GM12878 (cell line): Measurements from ENCODE around the gene SETD1B. TPM values are rescaled to one million over a fixed set of nuclear protein-coding genes. Genes with fewer than 3 reads are reported as not detected.

Source experiments
- ATAC-seq: fragments of 200-7000 bp; cut with Tn5 transposase; 3 replicates; pipeline ENCODE4 v1.9.1; 2020; ENCODE audit warnings: mild to moderate bottlenecking, moderate library complexity
- BruUV-seq: library from RNA; stranded (reverse); fragments of 400-500 nt; replicated peaks from 2 replicates; lab custom pipeline; 2021; lab: Mats Ljungman, UMichigan
- CTCF ChIA-PET: fragments of 300-600 bp; sonication (Branson Sonifier 250); formaldehyde crosslinking; extraction: SDS; loops from one replicate; lab custom pipeline; 2021; ENCODE audit warnings: inconsistent platforms; lab: Yijun Ruan, JAX
- POLR2A ChIA-PET: fragments of 350-600 bp; formaldehyde crosslinking; extraction: SDS; loops from one replicate; lab custom pipeline; 2021; ENCODE audit warnings: inconsistent platforms; lab: Charles Lee
- RAD21 ChIA-PET: fragments of 300-600 bp; sonication (Branson Sonifier 250); formaldehyde crosslinking; loops from one replicate; lab custom pipeline; 2023; ENCODE audit warnings: antibody characterized with exemption; ENCODE audit not compliant: unreplicated experiment; lab: Charles Lee
- SMC1A ChIA-PET: fragments of 300-600 bp; sonication (Branson Sonifier 250); formaldehyde crosslinking; loops from one replicate; lab custom pipeline; 2023; ENCODE audit not compliant: unreplicated experiment, uncharacterized antibody; lab: Charles Lee
- DNase-seq: peaks from one replicate; pipeline ENCODE4 v3.0.0-alpha.2; 2011; ENCODE audit warnings: low read depth, low spot score
- FAIRE-seq: peaks from 3 replicates; lab custom pipeline; 2011; peaks lifted over from hg19 to GRCh38; lab: Jason Lieb, UNC
- H2AFZ ChIP-seq: 2 replicates; pipeline ENCODE4 v1.6.0; 2011; ENCODE audit warnings: low read depth, low read length, control low read depth; ENCODE audit not compliant: control insufficient read depth
- H3K27ac ChIP-seq: 2 replicates; pipeline ENCODE4 v1.5.1; 2011; ENCODE audit warnings: control low read depth; ENCODE audit not compliant: control insufficient read depth, insufficient read depth
- H3K27me3 ChIP-seq, 2 experiments: replicated peaks in 1 of 2; 2 replicates each; pipeline versions ENCODE4 v1.6.0 to v1.6.1; 2011; ENCODE audit warnings: low read length in 1 of 2; ENCODE audit not compliant: control insufficient read depth in 2 of 2, insufficient read depth in 2 of 2
- H3K36me3 ChIP-seq, 2 experiments: 2 replicates each; pipeline ENCODE4 v1.5.1; 2011; ENCODE audit warnings: low read length in 1 of 2; ENCODE audit not compliant: control insufficient read depth in 2 of 2, insufficient read depth in 2 of 2
- H3K4me1 ChIP-seq: 2 replicates; pipeline ENCODE4 v1.6.1; 2011; ENCODE audit warnings: mild to moderate bottlenecking, low read length, moderate library complexity, mixed read lengths; ENCODE audit not compliant: control insufficient read depth, insufficient read depth
- H3K4me2 ChIP-seq: 2 replicates; pipeline ENCODE4 v1.6.0; 2011; ENCODE audit warnings: control low read depth; ENCODE audit not compliant: control insufficient read depth, insufficient read depth
- H3K4me3 ChIP-seq: fragments of 200-600 bp; sonication (generic); 2 replicates; pipeline ENCODE4 v1.5.1; 2016
- H3K79me2 ChIP-seq: 2 replicates; pipeline ENCODE4 v1.6.0; 2011; ENCODE audit warnings: low read length; ENCODE audit not compliant: control insufficient read depth, insufficient read depth
- H3K9ac ChIP-seq: 2 replicates; pipeline ENCODE4 v1.8.0; 2011; ENCODE audit warnings: low read length, control low read depth, mixed read lengths; ENCODE audit not compliant: control insufficient read depth, insufficient read depth
- H3K9me3 ChIP-seq: replicated peaks from 3 replicates; pipeline ENCODE4 v1.5.1; 2011; ENCODE audit warnings: mild to moderate bottlenecking, low read length; ENCODE audit not compliant: control insufficient read depth, insufficient read depth
- H4K20me1 ChIP-seq: 2 replicates; pipeline ENCODE4 v1.6.0; 2011; ENCODE audit not compliant: control insufficient read depth, insufficient read depth
- ATF7 ChIP-seq: fragments of 450-650 bp; IDR thresholded peaks from 2 replicates; pipeline ENCODE4 v1.6.1; 2016; ENCODE audit warnings: low read depth, mild to moderate bottlenecking
- CBX5 ChIP-seq: sonication (generic); IDR thresholded peaks from 2 replicates; pipeline ENCODE4 v1.6.1; 2016; ENCODE audit warnings: low read depth, moderate library complexity, mild to moderate bottlenecking, inconsistent platforms
- CREM ChIP-seq: IDR thresholded peaks from 2 replicates; pipeline ENCODE4 v1.6.1; 2014; ENCODE audit warnings: antibody characterized with exemption, low read depth
- EGR1 ChIP-seq, 2 experiments: IDR thresholded peaks; 1 replicate in 1 of 2; 2 replicates in 1 of 2; pipeline ENCODE4 v1.6.1; 2011 to 2012; ENCODE audit warnings: low read depth in 2 of 2, low read length in 2 of 2, borderline replicate concordance in 1 of 2, mild to moderate bottlenecking in 1 of 2, moderate library complexity in 1 of 2
- GATAD2B ChIP-seq: fragments of 450-650 bp; conservative IDR thresholded peaks from 2 replicates; pipeline ENCODE4 v1.6.1; 2017; ENCODE audit warnings: low read depth, mild to moderate bottlenecking, moderate library complexity
- HDGF ChIP-seq: fragments of 450-650 bp; IDR thresholded peaks from 2 replicates; pipeline ENCODE4 v1.6.1; 2016; ENCODE audit warnings: antibody characterized with exemption
- IKZF1 ChIP-seq: fragments of 450-650 bp; conservative IDR thresholded peaks from 2 replicates; pipeline ENCODE4 v1.6.1; 2017; ENCODE audit warnings: antibody characterized with exemption, mild to moderate bottlenecking
- IKZF2 ChIP-seq, 2 experiments: fragments of 450-650 bp; IDR thresholded peaks; 2 replicates each; pipeline ENCODE4 v1.6.1; 2017; ENCODE audit warnings: mild to moderate bottlenecking in 2 of 2, moderate library complexity in 2 of 2
- KAT2A ChIP-seq: conservative IDR thresholded peaks from 2 replicates; pipeline ENCODE4 v1.6.1; 2011; ENCODE audit warnings: low read depth, low read length; ENCODE audit not compliant: control insufficient read depth
- NBN ChIP-seq: fragments of 450-650 bp; IDR thresholded peaks from 2 replicates; pipeline ENCODE4 v1.6.1; 2016
- NFIC ChIP-seq: IDR thresholded peaks from 2 replicates; pipeline ENCODE4 v1.6.1; 2012; ENCODE audit warnings: low read depth, mild to moderate bottlenecking, inconsistent platforms, low read length, moderate library complexity
- NR2C2 ChIP-seq: IDR thresholded peaks from 2 replicates; pipeline ENCODE4 v1.6.1; 2011; ENCODE audit warnings: borderline replicate concordance, low read depth; ENCODE audit not compliant: control insufficient read depth, insufficient read length
- NR2F1 ChIP-seq: fragments of 450-650 bp; conservative IDR thresholded peaks from 2 replicates; pipeline ENCODE4 v1.6.1; 2017; ENCODE audit warnings: mild to moderate bottlenecking
- PAX8 ChIP-seq: fragments of 450-650 bp; IDR thresholded peaks from 2 replicates; pipeline ENCODE4 v1.6.1; 2017; ENCODE audit warnings: mild to moderate bottlenecking, moderate library complexity
- RCOR1 ChIP-seq: conservative IDR thresholded peaks from 2 replicates; pipeline ENCODE4 v1.6.1; 2012; ENCODE audit warnings: low read depth, low read length, improper control_type of control experiment
- RELA ChIP-seq: fragments of 450-650 bp; IDR thresholded peaks from 2 replicates; pipeline ENCODE4 v1.8.0; 2014; ENCODE audit warnings: borderline replicate concordance; ENCODE audit not compliant: partially characterized antibody
- SIX5 ChIP-seq: IDR thresholded peaks from 2 replicates; pipeline ENCODE4 v1.6.1; 2011; ENCODE audit warnings: mild to moderate bottlenecking, low read depth, low read length, moderate library complexity; ENCODE audit not compliant: severe bottlenecking
- SMAD5 ChIP-seq: IDR thresholded peaks from 2 replicates; pipeline ENCODE4 v1.6.1; 2016; ENCODE audit warnings: antibody characterized with exemption, low read depth
- SRF ChIP-seq, 2 experiments: IDR thresholded peaks; 2 replicates each; pipeline ENCODE4 v1.6.1; 2011; ENCODE audit warnings: low read depth in 2 of 2, low read length in 2 of 2, mild to moderate bottlenecking in 1 of 2, moderate library complexity in 1 of 2
- ZNF207 ChIP-seq: fragments of 450-650 bp; IDR thresholded peaks from 2 replicates; pipeline ENCODE4 v1.6.1; 2014; ENCODE audit warnings: antibody characterized with exemption, mild to moderate bottlenecking, borderline replicate concordance
- ZNF217 ChIP-seq: fragments of 450-650 bp; IDR thresholded peaks from 2 replicates; pipeline ENCODE4 v1.6.1; 2017; ENCODE audit warnings: antibody characterized with exemption, mild to moderate bottlenecking
- WGBS: methylation state at CpG from one replicate; pipeline ENCODE4 v1.1.6; 2016; ENCODE audit warnings: low lambda C conversion rate; ENCODE audit not compliant: insufficient replicate concordance, insufficient coverage; ENCODE audit errors: missing lambda C conversion rate; 5-methylcytosine and 5-hydroxymethylcytosine counted together
- in situ Hi-C: fragments of 300-500 bp; cut with MboI; formaldehyde crosslinking; loops from 9 replicates; pipeline ENCODE4 v1.14.3; 2018; ENCODE audit warnings: mixed read lengths
- intact Hi-C: fragments of 100-400 bp; cut with micrococcal nuclease; formaldehyde crosslinking; loops from one replicate; pipeline ENCODE4 v1.14.2; 2022; ENCODE audit not compliant: unreplicated experiment
- polyA plus RNA-seq, 11 experiments: library from polyadenylated mRNA; depleted of rRNA in 4 of 11; unstranded in 6 of 11; stranded (reverse) in 5 of 11; fragments of >200 nt; fragmentation: Nextera tagmentation in 4 of 11; fragmentation: Illumina TruSeq in 1 of 11; extraction: Ambion mirVana in 4 of 11; extraction: Trizol in 1 of 11; gene quantifications; 1 replicate in 1 of 11; 2 replicates in 10 of 11; pipeline versions ENCODE4 v1.2.1 to v1.2.3, GENCODE V29; 2011 to 2016; ENCODE audit warnings: inconsistent platforms in 2 of 11, missing spikeins in 2 of 11, low read depth in 1 of 11
- total RNA-seq, 4 experiments: library from RNA; depleted of rRNA in 3 of 4; stranded (reverse); fragments of >200 nt in 3 of 4; fragmentation: Illumina TruSeq in 1 of 4; extraction: Trizol in 1 of 4; gene quantifications; 2 replicates each; pipeline versions ENCODE4 v1.2.1 to v1.2.3, GENCODE V29; 2013 to 2021
- TF ChIP-seq, protein P1 (sequence below): fragments of 450-650 bp; IDR thresholded peaks from 2 replicates; pipeline ENCODE4 v1.6.1; 2018; ENCODE audit warnings: borderline replicate concordance, mild to moderate bottlenecking; ENCODE audit not compliant: partially characterized antibody

Gene SETD1B
- total and polyA plus RNA-seq, 10 of the 15 experiments (the other 5 are each of a cell fraction or from before 2014, with no cell fraction given): 0.50 to 17.3 (median 1.6) TPM

DNA sequence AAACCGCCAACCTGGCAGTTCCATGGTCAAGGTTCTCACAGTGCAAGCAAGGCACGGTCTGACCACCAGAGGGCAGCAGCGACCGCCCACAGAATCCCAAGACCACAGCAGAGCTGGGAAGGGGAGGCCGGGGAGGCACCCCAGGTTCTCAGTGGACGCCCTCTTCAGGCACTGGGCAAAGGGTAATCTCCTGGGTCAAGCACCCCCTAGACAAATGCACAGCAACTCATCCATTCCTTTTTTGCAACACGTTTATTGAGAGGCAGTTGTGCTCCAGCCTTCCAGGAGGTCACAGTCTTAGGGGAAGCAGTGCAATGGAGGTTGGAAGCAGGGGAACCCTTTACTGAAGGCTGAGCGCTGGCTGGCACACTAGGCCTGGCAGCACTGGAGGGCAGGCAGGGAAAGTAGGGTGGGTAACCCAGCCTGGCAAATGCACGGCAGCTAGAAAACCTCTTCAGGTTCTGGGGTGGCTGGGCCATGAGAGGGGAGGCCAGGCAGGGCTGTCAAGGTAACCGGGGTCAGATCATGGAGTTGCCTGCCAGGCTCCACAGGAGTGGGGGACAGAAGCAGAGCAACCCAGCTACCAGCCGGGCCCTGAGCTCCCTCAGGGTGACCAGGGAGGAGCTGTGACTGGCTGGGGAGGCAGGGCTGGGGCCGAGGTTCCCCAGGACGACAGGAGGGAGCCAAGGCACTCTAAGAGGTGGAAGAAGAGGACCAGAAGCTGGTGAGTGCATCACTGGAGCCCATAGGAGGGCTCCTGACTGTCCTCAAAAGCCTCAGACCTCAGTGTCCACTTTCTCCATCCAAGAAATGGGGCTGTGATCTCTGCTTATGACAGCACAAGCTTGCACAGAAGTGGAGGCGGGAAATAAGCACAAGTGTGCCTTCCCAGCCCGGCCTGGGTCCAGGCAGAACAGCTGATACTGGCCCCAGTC is 8.5 kb upstream of the SETD1B start:
- POLR2A ChIA-PET: interaction anchor here (1.5 to 7.9 kb wide), 6 partner anchors 9 to 93 kb away, joined by 3 to 155 read pairs (median 37); partner anchors contain the start of genes PSMD9 and SETD1B
- no peaks in the 10 kb centered on the region for H3K27me3 ChIP-seq
- no peaks in the 10 kb centered on the region; the same call in 1 of the 2 replicates for H4K20me1 ChIP-seq
- peak; percentile 73 for FAIRE-seq
- no peak for DNase-seq
- peak overlapping the region; percentile 93 for H3K4me2 ChIP-seq
- no peaks in the 10 kb centered on the region for H3K9me3 ChIP-seq
- intact Hi-C loops (no loop called here), in situ Hi-C loops (loop anchor here (5.0 kb wide), 1 partner anchor 92 kb away; the partner anchor contains the start of gene PSMD9)
- H3K27ac ChIP-seq: peak overlapping the region; percentile 73
- CTCF ChIA-PET: interaction anchor here (0.6 to 16.2 kb wide), 39 partner anchors 12 to 328 kb away, joined by 3 to 565 read pairs (median 6); partner anchors contain the start of genes CFAP251, ORAI1, PSMD9 and SETD1B
- WGBS: 42% methylated on average over 15 of the region's 15 CpGs
- RAD21 ChIA-PET: interaction anchor here (0.7 to 11.7 kb wide), 23 partner anchors 12 to 285 kb away, joined by 3 to 395 read pairs (median 6); partner anchors contain the start of genes PSMD9, SETD1B and TMEM120B
- BruUV-seq: no TSS peak
- SMC1A ChIA-PET: interaction anchor here (0.6 to 10.5 kb wide), 19 partner anchors 11 to 481 kb away, joined by 3 to 226 read pairs (median 6); partner anchors contain the start of genes CFAP251, PSMD9 and SETD1B
- no peak overlapping the region for H3K9ac ChIP-seq
- no peak overlapping the region; the same call in 1 of the 2 replicates for H2AFZ ChIP-seq
- H3K79me2 ChIP-seq: peaks cover 57% of the 10 kb centered on the region
- H3K4me1 ChIP-seq: peaks cover 37% of the 10 kb centered on the region
- peaks cover 10 to 15% of the 10 kb centered on the region in 2 experiments; a peak in 3 of 4 replicates for H3K36me3 ChIP-seq
- peak; percentile 43 for ATAC-seq
- H3K4me3 ChIP-seq: peak overlapping the region; percentile 58; the same call in 1 of the 2 replicates
- TF ChIP-seq ATF7 (no peak), RELA (peak; percentile 40), PAX8 (no peak), HDGF (no peak), GATAD2B (no peak), IKZF1 (peak; percentile 49; the same call in 1 of the 2 replicates), NFIC (no peak), SMAD5 (0 out of 2 replicates have a peak, but pooled peaks have one; percentile 29), RCOR1 (no peak), CBX5 (no peak), SIX5 (no peak), SRF (IDR thresholded peaks at IDR 0.05; ENCODE audit: low read depth in 2 of 2, low read length in 2 of 2) (no peak), NR2C2 (no peak), IKZF2 (IDR thresholded peaks at IDR 0.05) (peak in 1 of 2 experiments; percentile 30; a peak in 3 of 4 replicates), KAT2A (no peak), CREM (no peak), ZNF207 (no peak), NR2F1 (peak; percentile 48), ZNF217 (no peak), EGR1 (IDR thresholded peaks at IDR 0.05; ENCODE audit: borderline replicate concordance in 1 of 2, low read depth in 2 of 2, low read length in 2 of 2) (0 out of 3 replicates have a peak, but pooled peaks of 1 of the 2 experiments have one; percentile 30), NBN (no peak)
- TF ChIP-seq, protein P1, sequence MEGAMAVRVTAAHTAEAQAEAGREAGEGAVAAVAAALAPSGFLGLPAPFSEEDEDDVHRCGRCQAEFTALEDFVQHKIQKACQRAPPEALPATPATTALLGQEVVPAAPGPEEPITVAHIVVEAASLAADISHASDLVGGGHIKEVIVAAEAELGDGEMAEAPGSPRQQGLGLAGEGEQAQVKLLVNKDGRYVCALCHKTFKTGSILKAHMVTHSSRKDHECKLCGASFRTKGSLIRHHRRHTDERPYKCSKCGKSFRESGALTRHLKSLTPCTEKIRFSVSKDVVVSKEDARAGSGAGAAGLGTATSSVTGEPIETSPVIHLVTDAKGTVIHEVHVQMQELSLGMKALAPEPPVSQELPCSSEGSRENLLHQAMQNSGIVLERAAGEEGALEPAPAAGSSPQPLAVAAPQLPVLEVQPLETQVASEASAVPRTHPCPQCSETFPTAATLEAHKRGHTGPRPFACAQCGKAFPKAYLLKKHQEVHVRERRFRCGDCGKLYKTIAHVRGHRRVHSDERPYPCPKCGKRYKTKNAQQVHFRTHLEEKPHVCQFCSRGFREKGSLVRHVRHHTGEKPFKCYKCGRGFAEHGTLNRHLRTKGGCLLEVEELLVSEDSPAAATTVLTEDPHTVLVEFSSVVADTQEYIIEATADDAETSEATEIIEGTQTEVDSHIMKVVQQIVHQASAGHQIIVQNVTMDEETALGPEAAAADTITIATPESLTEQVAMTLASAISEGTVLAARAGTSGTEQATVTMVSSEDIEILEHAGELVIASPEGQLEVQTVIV: no peak
